Vein endothelial cell (primary cell): ENCODE data around the gene ZNF695. TPM values are rescaled to one million over a fixed set of nuclear protein-coding genes. Genes with fewer than 3 reads are reported as not detected.

Experiments
- total RNA-seq: library from RNA; depleted of rRNA; stranded (reverse); fragments of >200 nt; gene quantifications from 2 replicates; pipeline ENCODE4 v1.2.3, GENCODE V29; 2012

The ZNF695 gene
- 0.98 and 3.0 TPM in 2 replicates for total RNA-seq

DNA sequence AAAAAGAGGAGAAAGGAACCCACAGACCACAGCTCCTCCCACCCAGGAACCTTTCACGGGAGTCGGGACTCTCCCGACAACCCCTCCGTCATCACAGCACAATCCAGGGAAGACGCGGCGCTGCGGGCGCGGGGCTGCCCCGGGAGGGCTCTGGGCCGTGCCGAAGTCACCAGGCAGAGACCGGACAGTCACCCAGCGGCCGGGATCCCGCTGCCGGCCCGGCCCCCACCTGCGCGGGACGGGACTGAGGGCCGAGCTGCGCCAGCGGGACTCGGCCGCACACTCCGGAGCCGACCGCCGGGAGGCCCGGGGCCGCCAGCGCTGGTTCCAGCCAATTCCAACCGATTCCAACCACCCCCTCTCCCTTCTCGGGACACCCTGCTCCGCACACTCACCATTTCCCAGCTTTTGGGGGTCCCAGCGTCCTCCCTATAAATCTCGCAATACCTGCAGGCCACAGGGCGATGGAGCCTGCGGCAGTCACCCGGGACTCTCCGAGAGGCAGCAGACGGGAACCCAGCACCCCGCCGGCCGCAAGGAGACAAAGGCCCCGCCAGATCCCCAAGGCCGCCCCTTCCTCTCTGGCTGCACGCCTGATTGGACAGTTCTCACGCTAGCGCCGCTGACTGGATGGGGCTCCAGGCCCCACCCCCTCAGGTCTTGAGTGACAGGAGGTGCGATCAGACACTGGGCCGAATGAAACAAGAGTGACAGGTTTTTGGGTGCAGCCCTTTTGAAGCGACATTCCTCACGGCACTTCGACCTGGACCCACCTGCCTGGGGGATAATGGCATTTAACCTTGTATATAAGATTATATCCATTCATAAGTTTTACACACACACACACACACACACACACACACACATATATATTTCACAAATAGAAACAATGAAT, at the start of gene ZNF695:
ZNF695 (minus strand) TSS at position 547 of the 895 bp plus-strand sequence; CDS start at position 398, 149 bp downstream.

Other genes starting within 250 kb of the ZNF695 start
- 35.6 and 46.3 TPM in 2 replicates for gene AHCTF1, start 76.1 kb downstream of the ZNF695 start, total RNA-seq
- 4.6 and 5.8 TPM in 2 replicates for gene ZNF670, start 70.8 kb upstream of the ZNF695 start, total RNA-seq
- gene ZNF669, start 96.3 kb upstream of the ZNF695 start, total RNA-seq: 11.4 and 14.2 TPM in 2 replicates
- 73.5 and 79.6 TPM in 2 replicates for gene ZNF124, start 164.0 kb upstream of the ZNF695 start, total RNA-seq
- not detected in 2 replicates for gene VN1R5, start 248.0 kb upstream of the ZNF695 start, total RNA-seq